H9 (cell line): ENCODE data around the gene LMTK3. TPM values are rescaled to one million over a fixed set of nuclear protein-coding genes. Genes with fewer than 3 reads are reported as not detected.

Experiments
- DNase-seq: peaks from one replicate; pipeline ENCODE4 v3.0.0-alpha.2; 2017
- H2AFZ ChIP-seq: one replicate; pipeline ENCODE4 v1.6.1; 2013; ENCODE audit warnings: mild to moderate bottlenecking, low read length, control low read depth, moderate library complexity
- H2AK5ac ChIP-seq: 2 replicates; pipeline ENCODE4 v1.6.1; 2013; ENCODE audit warnings: low read length, control low read depth, mixed read lengths; ENCODE audit not compliant: insufficient read length
- H2BK120ac ChIP-seq: one replicate; pipeline ENCODE4 v1.6.1; 2013; ENCODE audit warnings: low read depth, mild to moderate bottlenecking, low read length, control low read depth, inconsistent platforms; ENCODE audit not compliant: poor library complexity, severe bottlenecking
- H2BK12ac ChIP-seq: 2 replicates; pipeline ENCODE4 v1.6.1; 2013; ENCODE audit warnings: low read length, control low read depth, mixed read lengths, low read depth; ENCODE audit not compliant: insufficient read length
- H2BK15ac ChIP-seq: 2 replicates; pipeline ENCODE4 v1.6.1; 2013; ENCODE audit warnings: low read depth, low read length, control low read depth
- H2BK20ac ChIP-seq: one replicate; pipeline ENCODE4 v1.6.1; 2013; ENCODE audit warnings: low read depth, mild to moderate bottlenecking, low read length, control low read depth, inconsistent platforms; ENCODE audit not compliant: poor library complexity, severe bottlenecking
- H2BK5ac ChIP-seq: 2 replicates; pipeline ENCODE4 v1.6.1; 2013; ENCODE audit warnings: low read length, control low read depth, mixed read lengths; ENCODE audit not compliant: insufficient read length
- H3K14ac ChIP-seq: 2 replicates; pipeline ENCODE4 v1.6.1; 2013; ENCODE audit warnings: low read length, control low read depth; ENCODE audit not compliant: insufficient read depth
- H3K18ac ChIP-seq: 2 replicates; pipeline ENCODE4 v1.6.1; 2013; ENCODE audit warnings: low read depth, mild to moderate bottlenecking, mixed read lengths, low read length, control low read depth; ENCODE audit not compliant: insufficient read length
- H3K23ac ChIP-seq: 2 replicates; pipeline ENCODE4 v1.6.1; 2013; ENCODE audit warnings: low read length, control low read depth, mixed read lengths, low read depth; ENCODE audit not compliant: insufficient read length
- H3K23me2 ChIP-seq: 2 replicates; pipeline ENCODE4 v1.6.1; 2013; ENCODE audit warnings: low read depth, mild to moderate bottlenecking, mixed read lengths, low read length, control low read depth; ENCODE audit not compliant: insufficient read length, poor library complexity, severe bottlenecking
- H3K27ac ChIP-seq: 2 replicates; pipeline ENCODE4 v1.5.1; 2013; ENCODE audit warnings: low read length, control low read depth, mixed read lengths, low read depth; ENCODE audit not compliant: insufficient read length
- H3K27me3 ChIP-seq: 2 replicates; pipeline ENCODE4 v1.6.1; 2013; ENCODE audit warnings: low read length, control low read depth, inconsistent platforms; ENCODE audit not compliant: insufficient read depth
- H3K4ac ChIP-seq: 2 replicates; pipeline ENCODE4 v1.6.1; 2013; ENCODE audit warnings: low read depth, mild to moderate bottlenecking, control low read depth, inconsistent platforms, low read length, moderate library complexity
- H3K4me1 ChIP-seq: 2 replicates; pipeline ENCODE4 v1.6.1; 2013; ENCODE audit warnings: low read length, control low read depth, inconsistent platforms; ENCODE audit not compliant: insufficient read depth
- H3K4me2 ChIP-seq: 2 replicates; pipeline ENCODE4 v1.6.1; 2013; ENCODE audit warnings: low read length, control low read depth, mixed read lengths; ENCODE audit not compliant: insufficient read length, insufficient read depth
- H3K56ac ChIP-seq: 2 replicates; pipeline ENCODE4 v1.6.1; 2013; ENCODE audit warnings: low read depth, mild to moderate bottlenecking, mixed read lengths, low read length, control low read depth; ENCODE audit not compliant: insufficient read length
- H3K79me1 ChIP-seq: 2 replicates; pipeline ENCODE4 v1.6.1; 2013; ENCODE audit warnings: low read depth, mild to moderate bottlenecking, moderate library complexity, low read length, control low read depth, inconsistent platforms; ENCODE audit not compliant: insufficient read depth, poor library complexity, severe bottlenecking
- H3K79me2 ChIP-seq: 2 replicates; pipeline ENCODE4 v1.6.1; 2013; ENCODE audit warnings: low read length, control low read depth, inconsistent platforms; ENCODE audit not compliant: insufficient read depth
- H3K9ac ChIP-seq: 2 replicates; pipeline ENCODE4 v1.6.1; 2013; ENCODE audit warnings: low read length, control low read depth, mixed read lengths; ENCODE audit not compliant: insufficient read length; ENCODE audit errors: extremely low read depth
- H3K9me3 ChIP-seq: one replicate; pipeline ENCODE4 v1.6.1; 2013; ENCODE audit warnings: low read depth, low read length, inconsistent platforms; ENCODE audit not compliant: control insufficient read depth
- H3T11ph ChIP-seq: one replicate; pipeline ENCODE4 v1.6.1; 2013; ENCODE audit warnings: mild to moderate bottlenecking, low read length, control low read depth, inconsistent platforms
- H4K20me1 ChIP-seq: one replicate; pipeline ENCODE4 v1.6.1; 2013; ENCODE audit not compliant: control insufficient read depth, insufficient read length, insufficient read depth
- H4K5ac ChIP-seq: 2 replicates; pipeline ENCODE4 v1.6.1; 2013; ENCODE audit warnings: low read depth, mild to moderate bottlenecking, mixed read lengths, low read length, control low read depth; ENCODE audit not compliant: insufficient read length
- H4K8ac ChIP-seq: replicated peaks from 2 replicates; pipeline ENCODE4 v1.6.1; 2013; ENCODE audit warnings: low read length, control low read depth, mixed read lengths, low read depth; ENCODE audit not compliant: insufficient read length
- H4K91ac ChIP-seq: 2 replicates; pipeline ENCODE4 v1.6.1; 2013; ENCODE audit warnings: low read depth, mild to moderate bottlenecking, moderate library complexity, mixed read lengths, low read length, control low read depth; ENCODE audit not compliant: insufficient read length
- H3K27ac Mint-ChIP-seq, 3 experiments: 2 replicates in 2 of 3; 3 replicates in 1 of 3; pipeline ENCODE4 v1.8.0; 2020 to 2021; ENCODE audit warnings: mixed read lengths in 3 of 3, mild to moderate bottlenecking in 1 of 3, moderate library complexity in 1 of 3
- H3K27me3 Mint-ChIP-seq: 2 replicates; pipeline ENCODE4 v1.8.0; 2021; ENCODE audit warnings: low read depth, mild to moderate bottlenecking, moderate library complexity, mixed read lengths
- H3K36me3 Mint-ChIP-seq, 3 experiments: 2 replicates in 2 of 3; 3 replicates in 1 of 3; pipeline ENCODE4 v1.8.0; 2020 to 2021; ENCODE audit warnings: low read depth in 3 of 3, mixed read lengths in 3 of 3; ENCODE audit not compliant: insufficient read depth in 1 of 3
- H3K4me1 Mint-ChIP-seq, 2 experiments: 2 replicates each; pipeline ENCODE4 v1.8.0; 2020; ENCODE audit warnings: mixed read lengths in 2 of 2
- H3K4me3 Mint-ChIP-seq, 2 experiments: 2 replicates in 1 of 2; 3 replicates in 1 of 2; pipeline ENCODE4 v1.8.0; 2020 to 2021; ENCODE audit warnings: mild to moderate bottlenecking in 2 of 2, mixed read lengths in 2 of 2, moderate library complexity in 1 of 2
- H3K9me3 Mint-ChIP-seq, 2 experiments: 2 replicates in 1 of 2; 3 replicates in 1 of 2; pipeline ENCODE4 v1.8.0; 2020; ENCODE audit warnings: mild to moderate bottlenecking in 2 of 2, mixed read lengths in 2 of 2, moderate library complexity in 1 of 2
- CTCF ChIP-seq: fragments of 200-600 bp; sonication (generic); conservative IDR thresholded peaks from 3 replicates; pipeline ENCODE4 v1.8.0; 2021; ENCODE audit warnings: antibody characterized with exemption, mild to moderate bottlenecking
- WGBS: extraction: QIAGEN DNeasy Blood & Tissue Kit; methylation state at CpG from one replicate; pipeline ENCODE4 v1.1.7; 2013; ENCODE audit warnings: missing lambda C conversion rate, low lambda C conversion rate, mixed read lengths; ENCODE audit not compliant: insufficient read length; ENCODE audit errors: extremely low coverage; 5-methylcytosine and 5-hydroxymethylcytosine counted together
- total RNA-seq: library from RNA; stranded (reverse); gene quantifications from 2 replicates; pipeline ENCODE4 v1.2.1, GENCODE V29; 2021

The LMTK3 gene
- total RNA-seq, 1 experiment from 2014 or later, result 14.4 TPM

GRCh38 chr19:48484931-48485612 lies 26.6 kb downstream of the LMTK3 start:
- no peak overlapping the region for H3K4me3 Mint-ChIP-seq
- Histone ChIP-seq H2BK15ac (no peak overlapping the region), H4K91ac (no peak overlapping the region), H3K4me2 (no peak overlapping the region), H3K4me1 (no peaks in the 10 kb centered on the region), H3K9me3 (no peaks in the 10 kb centered on the region), H4K8ac (no peak overlapping the region), H3K4ac (no peak overlapping the region), H2BK12ac (no peak overlapping the region), H3T11ph (no peak overlapping the region), H3K56ac (no peak overlapping the region), H3K9ac (no peak overlapping the region), H3K79me2 (no peaks in the 10 kb centered on the region), H2BK5ac (no peak overlapping the region), H2BK20ac (no peak overlapping the region), H3K14ac (no peak overlapping the region), H2BK120ac (no peak overlapping the region), H3K79me1 (no peaks in the 10 kb centered on the region), H3K27ac (no peak overlapping the region), H4K5ac (no peak overlapping the region), H3K27me3 (no peaks in the 10 kb centered on the region; the same call in 1 of the 2 replicates), H2AK5ac (no peak overlapping the region), H4K20me1 (no peaks in the 10 kb centered on the region), H3K18ac (no peak overlapping the region), H2AFZ (no peak overlapping the region), H3K23me2 (no peaks in the 10 kb centered on the region), H3K23ac (no peak overlapping the region)
- no peaks in the 10 kb centered on the region for H3K9me3 Mint-ChIP-seq
- H3K27ac Mint-ChIP-seq, result no peak overlapping the region
- WGBS, result no CpG with 5 or more reads among the region's 37 CpGs
- H3K27me3 Mint-ChIP-seq, result peaks cover 29% of the 10 kb centered on the region
- no peak for DNase-seq
- no peak for TF ChIP-seq CTCF
- H3K36me3 Mint-ChIP-seq, result peaks cover 6 to 49% (median 31%) of the 10 kb centered on the region in 3 experiments
- H3K4me1 Mint-ChIP-seq, result peaks cover 6 to 18% of the 10 kb centered on the region in 2 experiments; a peak in 3 of 4 replicates
